OCI-LY1 (cell line): ENCODE results near the gene SETD1A.

Source experiments
- H2AFZ ChIP-seq: fragments of 200-600 bp; sonication (generic), shearing (Covaris generic); 2 replicates; pipeline ENCODE4 v1.6.0; 2014; ENCODE audit warnings: antibody characterized with exemption, mild to moderate bottlenecking, low read length
- H3F3A ChIP-seq: fragments of 200-600 bp; sonication (generic), shearing (Covaris generic); 2 replicates; pipeline ENCODE4 v1.6.0; 2014; ENCODE audit warnings: mild to moderate bottlenecking, antibody characterized with exemption, low read length, moderate library complexity; ENCODE audit not compliant: insufficient read depth
- H3K27ac ChIP-seq: fragments of 200-600 bp; sonication (generic); 2 replicates; pipeline ENCODE4 v1.5.1; 2014; ENCODE audit warnings: low read length, mixed run types, mild to moderate bottlenecking, low read depth; ENCODE audit not compliant: poor library complexity, severe bottlenecking
- H3K27me3 ChIP-seq: fragments of 200-600 bp; sonication (generic); 2 replicates; pipeline ENCODE4 v1.6.0; 2014; ENCODE audit warnings: antibody characterized with exemption, mild to moderate bottlenecking, low read length, moderate library complexity; ENCODE audit not compliant: insufficient read depth
- H3K36me3 ChIP-seq: fragments of 200-600 bp; sonication (generic); 2 replicates; pipeline ENCODE4 v1.6.1; 2014; ENCODE audit warnings: mild to moderate bottlenecking, antibody characterized with exemption, low read length, moderate library complexity, mixed read lengths; ENCODE audit not compliant: insufficient read depth
- H3K4me1 ChIP-seq: fragments of 200-600 bp; sonication (generic); 2 replicates; pipeline ENCODE4 v1.5.1; 2014; ENCODE audit warnings: mild to moderate bottlenecking, low read length, moderate library complexity; ENCODE audit not compliant: insufficient read depth, severe bottlenecking
- H3K4me2 ChIP-seq: fragments of 200-600 bp; sonication (generic), shearing (Covaris generic); 2 replicates; pipeline ENCODE4 v1.6.1; 2014; ENCODE audit warnings: low read length
- H3K4me3 ChIP-seq: fragments of 200-600 bp; sonication (generic); 2 replicates; pipeline ENCODE4 v1.5.1; 2014; ENCODE audit warnings: low read length, low read depth, mild to moderate bottlenecking, mixed read lengths; ENCODE audit not compliant: poor library complexity, severe bottlenecking
- H3K79me2 ChIP-seq: fragments of 200-600 bp; shearing (Covaris generic); 2 replicates; pipeline ENCODE4 v1.6.1; 2016; ENCODE audit warnings: mixed run types, low read length, mixed read lengths; ENCODE audit not compliant: insufficient read depth
- H3K9ac ChIP-seq: fragments of 200-600 bp; sonication (generic), shearing (Covaris generic); 2 replicates; pipeline ENCODE4 v1.6.1; 2014; ENCODE audit warnings: mild to moderate bottlenecking, low read length, mixed read lengths
- H3K9me2 ChIP-seq: fragments of 200-600 bp; sonication (generic), shearing (Covaris generic); 2 replicates; pipeline ENCODE4 v1.6.1; 2014; ENCODE audit warnings: low read depth, mild to moderate bottlenecking, low read length, mixed read lengths
- H3K9me3 ChIP-seq: fragments of 200-600 bp; shearing (Covaris generic); 2 replicates; pipeline ENCODE4 v1.6.1; 2014; ENCODE audit warnings: low read length, mixed read lengths
- H4K20me1 ChIP-seq: fragments of 200-600 bp; sonication (generic), shearing (Covaris generic); 2 replicates; pipeline ENCODE4 v1.6.0; 2016; ENCODE audit warnings: mild to moderate bottlenecking, low read length; ENCODE audit not compliant: insufficient read depth
- EZH2 ChIP-seq: fragments of 200-600 bp; sonication (generic), shearing (Covaris generic); IDR thresholded peaks from 2 replicates; pipeline ENCODE4 v1.8.0; 2017; ENCODE audit warnings: borderline replicate concordance, mixed run types, mild to moderate bottlenecking, antibody characterized with exemption, low read length, moderate library complexity, mixed read lengths
- TF ChIP-seq, protein P1 (sequence below): fragments of 200-600 bp; sonication (generic), shearing (Covaris generic); IDR thresholded peaks from 2 replicates; pipeline ENCODE4 v1.5.1; 2017; ENCODE audit warnings: mild to moderate bottlenecking, antibody characterized with exemption, low read length, moderate library complexity, mixed read lengths

SETD1A gene

DNA sequence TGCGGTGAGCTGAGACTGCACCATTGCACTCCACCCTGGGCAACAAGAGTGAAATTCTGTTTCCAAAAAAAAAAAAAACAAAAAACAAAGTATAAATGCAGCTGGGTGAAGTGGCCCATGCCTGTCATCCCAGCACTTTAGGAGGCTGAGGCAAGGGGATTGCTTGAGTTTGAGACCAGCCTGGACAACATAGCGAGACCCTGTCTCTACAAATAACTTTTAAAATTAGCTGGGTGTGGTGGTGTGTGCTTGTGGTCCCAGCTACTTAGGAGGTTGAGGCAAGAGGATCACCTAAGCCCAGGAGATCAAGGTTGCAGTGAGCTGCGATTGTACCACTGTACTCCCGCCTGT is 65.7 kb downstream of the SETD1A start:
- Histone ChIP-seq H3K27ac (no peak overlapping the region), H3K9me2 (no peaks in the 10 kb centered on the region), H3K79me2 (no peaks in the 10 kb centered on the region), H3K9me3 (no peaks in the 10 kb centered on the region), H3K4me3 (no peak overlapping the region), H3K27me3 (no peaks in the 10 kb centered on the region; the same call in 1 of the 2 replicates), H3K36me3 (no peaks in the 10 kb centered on the region), H3F3A (no peaks in the 10 kb centered on the region), H3K4me1 (no peaks in the 10 kb centered on the region), H3K4me2 (no peak overlapping the region), H4K20me1 (no peaks in the 10 kb centered on the region), H3K9ac (no peak overlapping the region), H2AFZ (no peak overlapping the region)
- TF ChIP-seq, protein P1, sequence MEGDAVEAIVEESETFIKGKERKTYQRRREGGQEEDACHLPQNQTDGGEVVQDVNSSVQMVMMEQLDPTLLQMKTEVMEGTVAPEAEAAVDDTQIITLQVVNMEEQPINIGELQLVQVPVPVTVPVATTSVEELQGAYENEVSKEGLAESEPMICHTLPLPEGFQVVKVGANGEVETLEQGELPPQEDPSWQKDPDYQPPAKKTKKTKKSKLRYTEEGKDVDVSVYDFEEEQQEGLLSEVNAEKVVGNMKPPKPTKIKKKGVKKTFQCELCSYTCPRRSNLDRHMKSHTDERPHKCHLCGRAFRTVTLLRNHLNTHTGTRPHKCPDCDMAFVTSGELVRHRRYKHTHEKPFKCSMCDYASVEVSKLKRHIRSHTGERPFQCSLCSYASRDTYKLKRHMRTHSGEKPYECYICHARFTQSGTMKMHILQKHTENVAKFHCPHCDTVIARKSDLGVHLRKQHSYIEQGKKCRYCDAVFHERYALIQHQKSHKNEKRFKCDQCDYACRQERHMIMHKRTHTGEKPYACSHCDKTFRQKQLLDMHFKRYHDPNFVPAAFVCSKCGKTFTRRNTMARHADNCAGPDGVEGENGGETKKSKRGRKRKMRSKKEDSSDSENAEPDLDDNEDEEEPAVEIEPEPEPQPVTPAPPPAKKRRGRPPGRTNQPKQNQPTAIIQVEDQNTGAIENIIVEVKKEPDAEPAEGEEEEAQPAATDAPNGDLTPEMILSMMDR, result no peak
- TF ChIP-seq EZH2, result no peak

DNA sequence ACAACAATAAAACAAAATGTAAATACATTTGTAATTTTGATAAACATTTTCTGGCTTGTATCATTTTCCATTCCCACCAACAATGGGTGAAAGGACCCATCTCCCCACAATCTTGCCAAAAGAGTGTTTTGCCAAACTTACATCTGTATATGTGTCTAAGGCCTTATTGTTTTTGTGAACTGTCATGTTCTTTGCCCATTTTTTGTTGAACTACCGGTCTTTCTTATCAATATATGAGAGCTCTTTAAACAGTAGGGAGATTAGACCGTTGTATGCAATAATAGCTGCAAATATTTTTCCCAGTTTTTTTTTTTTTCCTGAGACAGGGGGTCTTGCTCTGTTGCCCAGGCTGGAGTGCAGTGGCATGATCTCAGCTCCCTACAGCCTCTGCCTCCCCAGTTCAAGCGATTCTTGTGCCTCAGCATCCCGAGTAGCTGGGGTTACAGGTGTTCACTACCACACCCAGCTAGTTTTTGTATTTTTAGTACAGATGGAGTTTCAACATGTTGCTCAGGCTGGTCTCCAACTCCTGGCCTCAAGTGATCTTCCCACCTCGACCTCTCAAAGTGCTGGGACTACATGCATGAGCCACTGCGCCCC is 66.2 kb downstream of the SETD1A start:
- no peak for TF ChIP-seq EZH2
- H3K4me1 ChIP-seq, result no peaks in the 10 kb centered on the region
- no peaks in the 10 kb centered on the region for H3K36me3 ChIP-seq
- H2AFZ ChIP-seq, result no peak overlapping the region
- H3K9me2 ChIP-seq, result no peaks in the 10 kb centered on the region
- no peaks in the 10 kb centered on the region; the same call in 1 of the 2 replicates for H3K27me3 ChIP-seq
- H3F3A ChIP-seq, result no peaks in the 10 kb centered on the region
- no peaks in the 10 kb centered on the region for H3K79me2 ChIP-seq
- no peak overlapping the region for H3K9ac ChIP-seq
- no peaks in the 10 kb centered on the region for H4K20me1 ChIP-seq
- H3K9me3 ChIP-seq, result no peaks in the 10 kb centered on the region
- no peak overlapping the region for H3K4me2 ChIP-seq
- no peak overlapping the region for H3K27ac ChIP-seq
- no peak overlapping the region for H3K4me3 ChIP-seq

DNA sequence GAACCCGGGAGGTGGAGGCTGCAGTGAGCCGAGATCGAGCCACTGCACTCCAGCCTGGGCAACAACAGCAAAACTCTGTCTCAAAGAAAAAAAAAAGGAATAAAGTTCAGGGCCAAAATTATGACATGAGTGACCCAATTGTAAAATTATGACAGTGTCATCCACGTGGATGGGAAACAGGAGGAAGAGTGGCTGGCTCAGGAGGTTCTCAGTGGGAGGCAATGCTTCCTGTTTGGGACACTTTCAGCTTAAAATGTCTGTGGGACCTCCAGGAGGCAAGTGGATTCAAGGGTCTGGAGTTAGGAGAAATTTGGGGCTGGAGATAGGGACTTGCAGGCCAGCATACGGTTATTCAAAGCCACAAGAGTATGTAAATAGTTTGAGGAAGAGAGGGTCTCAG is 67.8 kb downstream of the SETD1A start:
- Histone ChIP-seq H3K27me3 (no peaks in the 10 kb centered on the region; the same call in 1 of the 2 replicates), H3K4me1 (no peaks in the 10 kb centered on the region), H4K20me1 (no peaks in the 10 kb centered on the region), H3F3A (no peaks in the 10 kb centered on the region), H3K9me3 (no peaks in the 10 kb centered on the region), H3K27ac (no peak overlapping the region), H2AFZ (no peak overlapping the region), H3K79me2 (no peaks in the 10 kb centered on the region), H3K4me3 (no peak overlapping the region), H3K9ac (no peak overlapping the region), H3K4me2 (no peak overlapping the region), H3K9me2 (no peaks in the 10 kb centered on the region), H3K36me3 (no peaks in the 10 kb centered on the region)
- no peak for TF ChIP-seq EZH2
- TF ChIP-seq, protein P1, result no peak

DNA sequence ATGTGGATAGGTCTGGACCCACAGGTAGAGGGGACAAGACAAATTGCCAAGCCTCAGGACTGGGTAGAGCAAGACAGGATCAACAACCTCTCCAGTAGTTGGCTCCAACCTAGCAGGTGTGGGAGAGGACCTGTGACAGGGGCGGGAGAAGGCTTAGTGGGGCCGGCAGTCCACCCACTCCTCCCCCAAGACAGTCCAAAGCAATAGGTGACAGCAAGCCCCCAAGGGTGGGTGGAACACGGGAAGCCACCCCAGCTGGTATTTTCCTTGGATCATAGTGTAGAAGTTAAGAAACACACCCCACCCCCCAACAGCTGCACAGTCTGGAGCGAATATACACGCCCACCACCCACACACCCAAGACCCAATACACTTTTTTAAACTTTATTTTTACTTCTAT is 71.7 kb downstream of the SETD1A start:
- Histone ChIP-seq H3K9ac (no peak overlapping the region), H4K20me1 (no peaks in the 10 kb centered on the region), H3K4me1 (peaks cover 13% of the 10 kb centered on the region), H3K4me3 (no peak overlapping the region), H3K27ac (no peak overlapping the region), H3K36me3 (no peaks in the 10 kb centered on the region), H3F3A (no peaks in the 10 kb centered on the region), H2AFZ (no peak overlapping the region), H3K27me3 (no peaks in the 10 kb centered on the region), H3K79me2 (no peaks in the 10 kb centered on the region), H3K9me2 (no peaks in the 10 kb centered on the region), H3K4me2 (no peak overlapping the region), H3K9me3 (no peaks in the 10 kb centered on the region)
- TF ChIP-seq, protein P1, result no peak
- TF ChIP-seq EZH2, result no peak
